HEK293 (cell line): ENCODE results near the gene MRGPRX2.

ENCODE experiments used
- MZF1 ChIP-seq: fragments of 450-650 bp; formaldehyde crosslinking; IDR thresholded peaks from 2 replicates; pipeline ENCODE4 v1.5.1; 2017; ENCODE audit warnings: missing biosample characterization, missing genetic modification characterization, borderline replicate concordance
- ZNF157 ChIP-seq: fragments of 450-650 bp; formaldehyde crosslinking; IDR thresholded peaks from 2 replicates; pipeline ENCODE4 v1.5.1; 2016; ENCODE audit warnings: missing biosample characterization, missing genetic modification characterization
- ZNF561 ChIP-seq: fragments of 450-650 bp; IDR thresholded peaks from 2 replicates; pipeline ENCODE4 v1.5.1; 2018; ENCODE audit warnings: missing biosample characterization, missing genetic modification characterization, borderline replicate concordance
- TF ChIP-seq, protein P1 (sequence below): fragments of 450-650 bp; formaldehyde crosslinking; IDR thresholded peaks from 2 replicates; pipeline ENCODE4 v1.5.1; 2016; ENCODE audit warnings: missing biosample characterization, missing genetic modification characterization

DNA sequence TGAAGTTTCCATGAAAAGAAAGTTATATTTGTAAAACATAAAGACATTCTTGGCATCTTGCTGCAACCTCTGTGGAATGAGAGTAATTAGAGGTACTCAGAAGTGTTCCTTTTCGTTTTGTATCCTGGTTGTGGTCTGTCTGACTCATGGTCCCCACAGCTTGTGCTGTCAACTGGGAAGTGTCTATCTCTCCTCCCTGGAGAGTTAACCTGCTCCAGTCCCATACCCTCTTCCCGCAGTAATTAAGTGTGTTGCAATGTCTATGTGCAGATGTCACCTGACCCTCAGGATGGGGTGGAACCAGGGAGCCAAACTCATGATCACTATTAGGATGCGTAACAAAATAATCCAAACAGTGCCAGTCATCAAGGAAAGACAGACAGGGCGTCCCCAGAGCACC is 33.5 kb upstream of the MRGPRX2 start:
- TF ChIP-seq MZF1 (tag by site-specific recombination) (no peak), ZNF157 (no peak), ZNF561 (tag by site-specific recombination) (no peak)
- TF ChIP-seq, protein P1, sequence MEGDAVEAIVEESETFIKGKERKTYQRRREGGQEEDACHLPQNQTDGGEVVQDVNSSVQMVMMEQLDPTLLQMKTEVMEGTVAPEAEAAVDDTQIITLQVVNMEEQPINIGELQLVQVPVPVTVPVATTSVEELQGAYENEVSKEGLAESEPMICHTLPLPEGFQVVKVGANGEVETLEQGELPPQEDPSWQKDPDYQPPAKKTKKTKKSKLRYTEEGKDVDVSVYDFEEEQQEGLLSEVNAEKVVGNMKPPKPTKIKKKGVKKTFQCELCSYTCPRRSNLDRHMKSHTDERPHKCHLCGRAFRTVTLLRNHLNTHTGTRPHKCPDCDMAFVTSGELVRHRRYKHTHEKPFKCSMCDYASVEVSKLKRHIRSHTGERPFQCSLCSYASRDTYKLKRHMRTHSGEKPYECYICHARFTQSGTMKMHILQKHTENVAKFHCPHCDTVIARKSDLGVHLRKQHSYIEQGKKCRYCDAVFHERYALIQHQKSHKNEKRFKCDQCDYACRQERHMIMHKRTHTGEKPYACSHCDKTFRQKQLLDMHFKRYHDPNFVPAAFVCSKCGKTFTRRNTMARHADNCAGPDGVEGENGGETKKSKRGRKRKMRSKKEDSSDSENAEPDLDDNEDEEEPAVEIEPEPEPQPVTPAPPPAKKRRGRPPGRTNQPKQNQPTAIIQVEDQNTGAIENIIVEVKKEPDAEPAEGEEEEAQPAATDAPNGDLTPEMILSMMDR (tag by site-specific recombination), result no peak
